ENCODE measurements around the gene PTPRF.

PTPRF gene

DNA sequence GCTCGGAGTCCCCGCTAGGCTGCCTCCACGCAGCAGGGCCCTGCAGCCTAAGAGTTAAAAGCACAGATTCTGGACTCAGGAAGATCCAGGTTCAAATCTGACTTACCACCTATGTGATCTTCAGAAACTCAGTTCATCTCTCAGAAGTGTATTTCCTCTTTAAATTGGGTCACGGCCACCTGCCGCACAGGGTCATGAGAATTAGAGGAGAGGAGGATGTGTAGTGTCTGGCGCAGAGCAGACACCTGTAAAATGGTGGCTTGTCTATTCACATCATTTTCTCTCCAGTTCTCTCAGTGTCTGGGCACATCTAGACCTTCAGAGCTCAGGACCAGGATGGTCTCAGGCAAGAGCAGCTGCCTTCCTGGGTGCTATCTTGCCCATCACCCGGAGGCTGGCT lies 45.8 kb downstream of the PTPRF start:
- DNase-seq, result no peak

- DNase-seq, result peak in 5 of 58 donors; percentile 15 to 51 (median 33)
Observed at GRCh38 chr1:43577655-43578542, 47.2 kb downstream of the PTPRF start.

DNA sequence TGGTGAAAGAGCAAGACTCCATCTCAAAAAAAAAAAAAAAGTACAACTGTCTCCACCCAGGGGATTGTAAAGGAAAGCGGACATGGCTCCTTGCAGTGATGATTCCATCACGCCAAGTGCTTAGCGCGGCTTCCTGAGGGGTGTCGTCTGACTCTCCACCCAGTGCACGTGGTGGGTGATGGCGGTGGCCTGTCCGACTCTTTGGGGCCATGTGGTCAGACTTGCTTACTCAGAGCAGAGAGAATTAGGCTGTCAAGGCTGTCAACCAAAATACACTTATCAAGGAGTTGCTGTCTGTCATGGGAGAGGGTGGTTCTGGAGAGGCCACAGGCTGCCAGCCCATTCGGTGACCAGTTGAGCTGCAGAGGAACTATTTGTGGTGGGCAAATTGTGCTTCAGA lies 49.4 kb downstream of the PTPRF start:
- DNase-seq, result no peak

DNA sequence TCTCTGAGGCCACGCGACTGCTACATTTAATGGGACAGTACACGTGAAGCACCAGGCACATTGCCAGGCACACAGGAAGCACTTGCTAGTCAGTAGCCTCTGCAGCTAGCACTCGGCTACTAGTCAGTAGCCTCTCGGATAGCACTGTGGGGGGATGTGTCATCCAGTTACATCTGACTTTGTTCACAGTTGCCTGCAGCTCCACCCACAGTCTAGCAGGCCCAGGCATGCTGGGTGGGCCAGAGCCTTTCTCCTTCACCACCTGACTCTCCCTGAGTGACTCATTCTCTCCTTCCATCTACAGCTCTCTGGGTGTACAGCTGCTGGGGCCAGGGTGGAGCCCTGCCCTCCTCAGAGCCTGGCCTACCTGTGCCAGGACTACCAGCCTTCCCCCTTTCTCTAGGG lies 51.5 kb downstream of the PTPRF start:
- DNase-seq, result peak in 31 of 58 donors; percentile 5 to 82 (median 25)

DNA sequence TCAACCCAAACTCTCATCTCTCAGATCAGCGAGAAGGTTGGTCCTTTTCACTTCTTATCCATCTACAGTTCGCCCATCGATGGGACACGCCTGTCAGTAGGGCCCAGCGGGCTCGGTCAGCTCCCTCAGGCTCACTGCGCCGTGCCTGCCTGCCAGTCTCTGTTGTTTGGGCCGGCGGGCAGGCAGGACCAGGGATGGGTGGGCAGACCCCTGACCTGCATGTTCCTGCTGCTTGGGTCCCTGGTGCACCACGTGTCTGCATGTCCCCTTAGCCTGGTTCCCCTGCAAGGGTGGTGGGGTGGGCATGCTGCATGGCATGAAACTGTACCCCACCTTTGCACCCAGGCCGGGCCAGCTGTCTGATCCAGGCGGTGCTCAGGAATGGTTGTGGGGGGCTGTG lies 52.4 kb downstream of the PTPRF start:
- no peak for DNase-seq

DNA sequence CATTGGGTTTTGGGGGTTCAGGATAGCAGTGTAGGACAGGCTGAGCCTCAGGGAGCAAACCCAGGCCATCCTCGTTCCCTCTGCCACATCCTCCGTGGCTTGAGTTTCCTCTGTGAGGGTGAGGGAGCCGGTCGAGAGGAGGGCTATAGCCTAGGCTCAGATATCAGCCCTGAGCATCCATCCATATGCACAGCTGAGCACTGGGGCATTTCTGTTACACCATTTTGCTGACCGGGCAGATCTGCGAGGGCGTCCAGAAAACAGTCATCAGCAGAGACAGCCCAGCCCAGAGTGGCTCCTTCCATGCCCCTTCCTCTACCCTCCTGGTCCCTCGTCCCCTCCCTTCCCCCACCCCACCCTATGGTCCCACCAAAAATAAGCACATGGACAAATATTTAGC lies 53.5 kb downstream of the PTPRF start:
- no peak for DNase-seq

- DNase-seq, result no peak
Observed at GRCh38 chr1:43585557-43585956, 54.9 kb downstream of the PTPRF start.

GRCh38 chr1:43586136-43586731 lies 55.6 kb downstream of the PTPRF start:
- no peak for DNase-seq

DNA sequence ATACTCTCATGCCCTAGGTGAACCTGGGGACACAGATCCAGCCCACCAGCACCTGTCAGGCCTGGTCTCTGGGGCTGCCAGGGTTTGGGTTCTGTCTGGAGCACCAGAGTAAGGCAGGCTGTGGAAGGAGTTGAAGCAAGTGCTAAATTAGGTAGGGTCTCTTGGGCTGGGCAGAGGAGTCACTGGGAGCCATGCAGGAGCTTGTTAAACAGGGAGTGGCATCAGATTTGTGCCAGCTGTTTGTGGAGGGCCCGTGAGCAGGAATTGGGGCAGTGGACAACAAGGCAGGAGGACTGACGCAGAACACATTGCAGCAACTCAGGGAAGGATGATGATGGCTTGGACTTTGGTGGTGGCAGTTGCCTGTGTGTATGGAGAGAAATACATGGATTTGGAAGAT lies 56.3 kb downstream of the PTPRF start:
- DNase-seq, result no peak

GRCh38 chr1:43587594-43587993 lies 56.9 kb downstream of the PTPRF start:
- DNase-seq, result no peak

- no peak for DNase-seq
Observed at GRCh38 chr1:43588592-43588991, 57.9 kb downstream of the PTPRF start.

- DNase-seq, result no peak
Observed at GRCh38 chr1:43590388-43590925, 59.8 kb downstream of the PTPRF start.

DNA sequence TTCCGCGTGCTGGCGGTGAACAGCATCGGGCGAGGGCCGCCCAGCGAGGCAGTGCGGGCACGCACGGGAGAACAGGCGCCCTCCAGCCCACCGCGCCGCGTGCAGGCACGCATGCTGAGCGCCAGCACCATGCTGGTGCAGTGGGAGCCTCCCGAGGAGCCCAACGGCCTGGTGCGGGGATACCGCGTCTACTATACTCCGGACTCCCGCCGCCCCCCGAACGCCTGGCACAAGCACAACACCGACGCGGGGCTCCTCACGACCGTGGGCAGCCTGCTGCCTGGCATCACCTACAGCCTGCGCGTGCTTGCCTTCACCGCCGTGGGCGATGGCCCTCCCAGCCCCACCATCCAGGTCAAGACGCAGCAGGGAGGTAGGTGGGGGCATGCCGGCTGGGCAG lies 60.5 kb downstream of the PTPRF start:
- no peak for DNase-seq

GRCh38 chr1:43592051-43592665 lies 61.5 kb downstream of the PTPRF start:
- DNase-seq, result no peak

GRCh38 chr1:43592974-43593683 lies 62.4 kb downstream of the PTPRF start:
- DNase-seq, result no peak

DNA sequence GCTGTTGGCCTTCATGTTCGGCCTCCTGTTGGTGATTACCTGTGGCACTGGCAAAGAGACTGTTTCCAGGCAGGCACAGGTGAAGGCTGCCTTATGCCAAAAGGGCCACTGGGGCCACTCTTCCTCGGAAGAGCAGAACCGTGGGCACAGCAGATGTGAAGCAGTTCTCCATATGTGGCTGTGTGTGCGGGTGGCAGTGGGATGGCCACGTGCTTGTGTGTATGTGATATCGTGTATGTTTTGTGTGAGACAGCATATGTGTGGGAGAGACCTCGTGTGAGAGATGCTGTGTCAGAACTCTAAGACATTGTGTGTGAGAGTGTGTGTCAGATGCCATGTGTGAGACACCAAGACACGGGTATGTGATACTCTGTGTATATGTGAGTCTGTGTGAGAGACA lies 65.9 kb downstream of the PTPRF start:
- no peak for DNase-seq

DNA sequence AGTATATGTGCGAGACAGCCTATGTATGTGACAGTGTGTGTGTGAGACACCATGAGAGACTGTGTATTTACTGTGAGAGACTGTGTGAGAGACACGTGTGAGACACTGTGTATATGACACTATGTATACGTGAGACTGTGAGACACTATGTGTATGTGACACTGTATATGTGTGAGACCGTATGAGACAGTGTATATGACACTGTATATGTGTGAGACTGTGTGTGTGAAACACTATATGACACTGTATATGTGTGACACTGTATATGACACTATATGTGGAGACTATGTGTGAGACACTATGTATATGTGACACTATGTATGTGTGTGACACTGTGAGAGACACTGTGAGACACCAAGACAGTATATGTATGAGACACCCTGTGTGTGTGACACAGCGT lies 66.3 kb downstream of the PTPRF start:
- DNase-seq, result no peak

DNA sequence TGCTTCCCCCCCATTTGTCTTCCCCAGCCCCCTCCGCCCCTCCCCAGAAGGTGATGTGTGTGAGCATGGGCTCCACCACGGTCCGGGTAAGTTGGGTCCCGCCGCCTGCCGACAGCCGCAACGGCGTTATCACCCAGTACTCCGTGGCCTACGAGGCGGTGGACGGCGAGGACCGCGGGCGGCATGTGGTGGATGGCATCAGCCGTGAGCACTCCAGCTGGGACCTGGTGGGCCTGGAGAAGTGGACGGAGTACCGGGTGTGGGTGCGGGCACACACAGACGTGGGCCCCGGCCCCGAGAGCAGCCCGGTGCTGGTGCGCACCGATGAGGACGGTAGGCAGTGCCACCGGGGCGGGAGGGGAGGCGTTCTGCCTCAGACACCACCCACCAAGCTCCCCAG lies 67.0 kb downstream of the PTPRF start:
- no peak for DNase-seq

DNA sequence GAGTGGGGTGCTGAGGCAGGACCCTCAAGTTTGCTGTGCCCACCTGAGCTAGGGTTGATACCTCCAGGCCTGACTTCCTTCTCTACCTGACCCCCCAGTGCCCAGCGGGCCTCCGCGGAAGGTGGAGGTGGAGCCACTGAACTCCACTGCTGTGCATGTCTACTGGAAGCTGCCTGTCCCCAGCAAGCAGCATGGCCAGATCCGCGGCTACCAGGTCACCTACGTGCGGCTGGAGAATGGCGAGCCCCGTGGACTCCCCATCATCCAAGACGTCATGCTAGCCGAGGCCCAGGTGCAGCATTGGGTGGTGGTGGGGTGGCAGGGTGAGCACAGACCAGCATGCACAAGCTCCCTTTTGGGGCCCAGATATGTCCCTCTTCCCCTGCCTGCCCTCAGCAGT lies 67.9 kb downstream of the PTPRF start:
- DNase-seq, result no peak

- DNase-seq, result no peak
Observed at GRCh38 chr1:43600033-43601020, 69.6 kb downstream of the PTPRF start.

All from anterior cingulate cortex (tissue), 58 donors.